ENCODE data around the gene HDGFL2.

HDGFL2 gene

GRCh38 chr19:4497770-4498389 lies 25.8 kb downstream of the HDGFL2 start:
- no peak for DNase-seq (ENCODE audit: low read depth in 2 of 2)

- no peak for DNase-seq (ENCODE audit: low read depth in 2 of 2)
These were observed 26.6 kb downstream of the HDGFL2 start for GRCh38 chr19:4498694-4499093.

- no peak for DNase-seq (ENCODE audit: low read depth in 2 of 2)
These were observed 27.2 kb downstream of the HDGFL2 start for GRCh38 chr19:4499318-4499717.

- DNase-seq (ENCODE audit: low read depth in 2 of 2) = no peak
These were observed 27.8 kb downstream of the HDGFL2 start for GRCh38 chr19:4499855-4500254.

GRCh38 chr19:4500841-4501591 lies 28.9 kb downstream of the HDGFL2 start:
- DNase-seq (ENCODE audit: low read depth in 2 of 2) = no peak

GRCh38 chr19:4501691-4502090 lies 29.6 kb downstream of the HDGFL2 start:
- no peak for DNase-seq (ENCODE audit: low read depth in 2 of 2)

GRCh38 chr19:4502282-4503131 lies 30.4 kb downstream of the HDGFL2 start:
- DNase-seq (ENCODE audit: low read depth in 2 of 2) = no peak

- no peak for DNase-seq (ENCODE audit: low read depth in 2 of 2)
These were observed 31.2 kb downstream of the HDGFL2 start for GRCh38 chr19:4503132-4503824.

GRCh38 chr19:4503825-4504170 lies 31.7 kb downstream of the HDGFL2 start:
- no peak for DNase-seq (ENCODE audit: low read depth in 2 of 2)

- no peak for DNase-seq (ENCODE audit: low read depth in 2 of 2)
These were observed 32.2 kb downstream of the HDGFL2 start for GRCh38 chr19:4504297-4504701.

GRCh38 chr19:4504891-4505569 lies 32.9 kb downstream of the HDGFL2 start:
- DNase-seq (ENCODE audit: low read depth in 2 of 2) = no peak

- no peak for DNase-seq (ENCODE audit: low read depth in 2 of 2)
These were observed 33.7 kb downstream of the HDGFL2 start for GRCh38 chr19:4505570-4506448.

GRCh38 chr19:4506449-4507149 lies 34.5 kb downstream of the HDGFL2 start:
- no peak for DNase-seq (ENCODE audit: low read depth in 2 of 2)

GRCh38 chr19:4507150-4507452 lies 35.0 kb downstream of the HDGFL2 start:
- no peak for DNase-seq (ENCODE audit: low read depth in 2 of 2)

- DNase-seq (ENCODE audit: low read depth in 2 of 2) = no peak
These were observed 35.7 kb downstream of the HDGFL2 start for GRCh38 chr19:4507804-4508203.

GRCh38 chr19:4508698-4509097 lies 36.6 kb downstream of the HDGFL2 start:
- DNase-seq (ENCODE audit: low read depth in 2 of 2) = no peak

- no peak for DNase-seq (ENCODE audit: low read depth in 2 of 2)
These were observed 38.5 kb downstream of the HDGFL2 start for GRCh38 chr19:4510435-4511255.

- no peak for DNase-seq (ENCODE audit: low read depth in 2 of 2)
These were observed 39.4 kb downstream of the HDGFL2 start for GRCh38 chr19:4511300-4512054.

All from stimulated activated CD4-positive, alpha-beta T cell treated with anti-CD3 and anti-CD28 coated beads, Interleukin-1b, Interleukin-23, amount 100 ng/mL, for 1 hour (primary cell).